GM20000 (cell line): ENCODE data around the gene ZNHIT2.
"Not testable (repeated sequence)": the region's sequence is repeated elsewhere in the genome, so short reads cannot be mapped to it uniquely, and the experiment has no call there.

Source experiments
- DNase-seq: peaks from one replicate; pipeline ENCODE4 v3.0.0; 2012; ENCODE audit warnings: low spot score
- CTCF ChIP-seq: IDR thresholded peaks from 2 replicates; pipeline ENCODE4 v1.5.1; 2012; ENCODE audit warnings: mild to moderate bottlenecking, control low read depth; ENCODE audit errors: extremely low read depth, missing control alignments

ZNHIT2 gene

GRCh38 chr11:65121865-65122696 is 4.6 kb upstream of the ZNHIT2 start, which contains the start of the genes FAU and MRPL49:
Gene FAU (minus strand): TSS chr11:65122134. CDS start chr11:65121813, 321 bp downstream.
Gene MRPL49 (plus strand): TSS chr11:65122321. CDS start chr11:65122347, 26 bp downstream.
- TF ChIP-seq CTCF = no peak
- DNase-seq = peak; percentile 94

GRCh38 chr11:65121447-65121864 is 4.0 kb upstream of the ZNHIT2 start:
- DNase-seq = no peak
- no peak for TF ChIP-seq CTCF

- no peak for TF ChIP-seq CTCF
- DNase-seq = no peak
Measured at GRCh38 chr11:65120831-65121230, 3.3 kb upstream of the ZNHIT2 start.

GRCh38 chr11:65119670-65119995 is 2.1 kb upstream of the ZNHIT2 start:
- TF ChIP-seq CTCF = no peak
- DNase-seq = no peak

- not testable (repeated sequence) for DNase-seq
Measured at GRCh38 chr11:65118891-65119669, 1.6 kb upstream of the ZNHIT2 start.

GRCh38 chr11:65118097-65118837 is 766 bp upstream of the ZNHIT2 start:
- TF ChIP-seq CTCF = no peak
- DNase-seq = no peak

- TF ChIP-seq CTCF = no peak
- no peak for DNase-seq
Measured at GRCh38 chr11:65116370-65117205, 913 bp downstream of the ZNHIT2 start.
